Measurements from ENCODE around the gene TWF2. TPM values are rescaled to one million over a fixed set of nuclear protein-coding genes. Genes with fewer than 3 reads are reported as not detected.

Gene TWF2
- total and polyA plus RNA-seq, 10 of the 15 experiments (the other 5 are each of a cell fraction or from before 2014, with no cell fraction given), result 0.16 to 106 (median 68.5) TPM

DNA sequence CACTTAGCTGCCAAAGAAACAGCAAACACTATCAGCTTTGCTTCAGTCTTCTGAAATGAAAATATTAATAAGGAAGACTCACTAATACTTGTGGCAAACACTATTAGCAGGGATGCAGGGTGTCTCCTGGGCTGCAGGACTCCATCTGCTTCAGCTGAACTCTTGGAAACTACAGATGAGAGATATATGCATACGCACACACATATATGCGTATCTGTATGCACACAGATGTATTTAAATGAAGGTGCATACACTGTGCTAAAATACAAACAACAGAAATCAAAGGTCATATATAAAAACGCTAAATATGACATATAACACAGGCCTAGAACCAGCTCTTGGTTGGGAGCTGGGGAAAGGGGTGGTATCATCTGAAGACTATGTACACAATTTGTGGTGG, 17.2 kb upstream of the TWF2 start:
- FAIRE-seq, result no peak
- CTCF ChIA-PET, result interaction anchor here (1.9 kb wide), 1 partner anchor 25 kb away, joined by 9 read pairs; no protein-coding TSS in a partner anchor
- H4K20me1 ChIP-seq (ENCODE audit: control insufficient read depth, insufficient read depth), result no peaks in the 10 kb centered on the region
- H3K4me3 ChIP-seq, result no peak overlapping the region
- SMC1A ChIA-PET (ENCODE audit: uncharacterized antibody, unreplicated experiment), result interaction anchor here (0.6 to 1.7 kb wide), 3 partner anchors 15 to 84 kb away, joined by 3 to 4 read pairs (median 3); no protein-coding TSS in a partner anchor
- H2AFZ ChIP-seq (ENCODE audit: control insufficient read depth, low read depth, low read length), result no peak overlapping the region
- no peak overlapping the region for H3K27ac ChIP-seq (ENCODE audit: control insufficient read depth, insufficient read depth)
- no peak overlapping the region for H3K9ac ChIP-seq (ENCODE audit: control insufficient read depth, insufficient read depth, low read length)
- POLR2A ChIA-PET, result interaction anchor here (1.0 kb wide), 1 partner anchor 13 kb away, joined by 3 read pairs; no protein-coding TSS in a partner anchor
- H3K4me2 ChIP-seq (ENCODE audit: control insufficient read depth, insufficient read depth), result no peak overlapping the region
- intact Hi-C loops (cut with micrococcal nuclease; ENCODE audit: unreplicated experiment), result no loop called here
- BruUV-seq (replicated peaks), result no TSS peak
- ATAC-seq, result no peak
- peaks cover 18% of the 10 kb centered on the region for H3K4me1 ChIP-seq (ENCODE audit: control insufficient read depth, insufficient read depth, low read length)
- H3K79me2 ChIP-seq (ENCODE audit: control insufficient read depth, insufficient read depth, low read length), result peaks cover 4% of the 10 kb centered on the region
- H3K36me3 ChIP-seq (ENCODE audit: control insufficient read depth in 2 of 2, insufficient read depth in 2 of 2, low read length in 1 of 2), result peaks cover 34 to 50% of the 10 kb centered on the region in 2 experiments
- TF ChIP-seq SIX5 (IDR thresholded peaks at IDR 0.05; ENCODE audit: low read depth, low read length, severe bottlenecking) (no peak), MTA3 (IDR thresholded peaks at IDR 0.05; ENCODE audit: borderline replicate concordance, low read length) (no peak), YY1 (IDR thresholded peaks at IDR 0.05; ENCODE audit: low read depth, low read length) (no peak), KDM1A (IDR thresholded peaks at IDR 0.05; ENCODE audit: borderline replicate concordance) (no peak), CEBPB (IDR thresholded peaks at IDR 0.05; ENCODE audit: borderline replicate concordance in 1 of 2, low read depth in 2 of 2, low read length in 2 of 2) (no peak)
- no peaks in the 10 kb centered on the region for H3K27me3 ChIP-seq (replicated peaks in 1 of 2; ENCODE audit: control insufficient read depth in 2 of 2, insufficient read depth in 2 of 2, low read length in 1 of 2)
- no peaks in the 10 kb centered on the region for H3K9me3 ChIP-seq (replicated peaks; ENCODE audit: control insufficient read depth, insufficient read depth, low read length)
- DNase-seq (ENCODE audit: low read depth, low spot score), result no peak
- RAD21 ChIA-PET (ENCODE audit: unreplicated experiment), result interaction anchor here (0.7 kb wide), 1 partner anchor 10 kb away, joined by 3 read pairs; no protein-coding TSS in a partner anchor
- in situ Hi-C loops (cut with MboI), result no loop called here
- 78% methylated on average over 3 of the region's 3 CpGs for WGBS (ENCODE audit: insufficient coverage, insufficient replicate concordance, low lambda C conversion rate, missing lambda C conversion rate)

DNA sequence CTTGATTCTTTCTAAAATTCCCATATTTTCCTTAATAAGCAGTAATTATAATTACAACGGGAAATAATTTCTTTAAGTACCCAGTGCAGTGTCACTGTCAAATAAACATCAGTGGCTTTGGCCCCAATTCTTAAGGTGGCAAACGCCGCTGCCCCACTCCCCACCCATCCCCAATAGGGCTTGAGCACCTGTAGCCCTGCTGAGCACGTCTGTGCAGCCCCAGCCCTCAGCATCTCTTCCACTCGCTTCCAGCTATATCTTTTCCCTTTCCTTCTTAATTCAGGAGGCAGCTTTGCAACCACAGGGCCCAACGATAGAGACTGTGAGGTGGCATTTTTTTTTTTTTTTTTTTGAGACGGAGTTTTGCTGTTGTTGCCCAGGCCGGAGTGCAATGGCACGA, 15.7 kb upstream of the TWF2 start:
- DNase-seq (ENCODE audit: low read depth, low spot score), result no peak
- CTCF ChIA-PET, result interaction anchor here (1.1 to 3.7 kb wide), 4 partner anchors 8 to 85 kb away, joined by 3 to 20 read pairs (median 12); partner anchors contain the start of gene WDR82
- in situ Hi-C loops (cut with MboI) (no loop called here), intact Hi-C loops (cut with micrococcal nuclease; ENCODE audit: unreplicated experiment) (no loop called here)
- H3K4me2 ChIP-seq (ENCODE audit: control insufficient read depth, insufficient read depth), result no peak overlapping the region
- no peak overlapping the region for H3K4me3 ChIP-seq
- no peaks in the 10 kb centered on the region for H4K20me1 ChIP-seq (ENCODE audit: control insufficient read depth, insufficient read depth)
- peaks cover 4% of the 10 kb centered on the region for H3K79me2 ChIP-seq (ENCODE audit: control insufficient read depth, insufficient read depth, low read length)
- POLR2A ChIA-PET, result interaction anchor here (0.7 to 7.8 kb wide), 5 partner anchors 13 to 1350 kb away, joined by 3 to 60 read pairs (median 8); partner anchors contain the start of genes TWF2 and WDR82
- 93% methylated on average over 8 of the region's 9 CpGs for WGBS (ENCODE audit: insufficient coverage, insufficient replicate concordance, low lambda C conversion rate, missing lambda C conversion rate)
- no peaks in the 10 kb centered on the region for H3K9me3 ChIP-seq (replicated peaks; ENCODE audit: control insufficient read depth, insufficient read depth, low read length)
- TF ChIP-seq POLR2AphosphoS2 (IDR thresholded peaks at IDR 0.05; ENCODE audit: low read depth, low read length), result peak; percentile 46; the same call in 1 of the 2 replicates
- TF ChIP-seq MYB (IDR thresholded peaks at IDR 0.05; ENCODE audit: borderline replicate concordance, low read depth, low read length), result no peak
- SMC1A ChIA-PET (ENCODE audit: uncharacterized antibody, unreplicated experiment), result interaction anchor here (1.0 to 3.5 kb wide), 4 partner anchors 12 to 52 kb away, joined by 3 to 30 read pairs (median 20); partner anchors contain the start of gene WDR82
- H3K9ac ChIP-seq (ENCODE audit: control insufficient read depth, insufficient read depth, low read length), result no peak overlapping the region
- H3K27ac ChIP-seq (ENCODE audit: control insufficient read depth, insufficient read depth), result no peak overlapping the region
- no peaks in the 10 kb centered on the region for H3K27me3 ChIP-seq (replicated peaks in 1 of 2; ENCODE audit: control insufficient read depth in 2 of 2, insufficient read depth in 2 of 2, low read length in 1 of 2)
- no peak for FAIRE-seq
- RAD21 ChIA-PET (ENCODE audit: unreplicated experiment), result interaction anchor here (0.7 kb wide), 1 partner anchor 19 kb away, joined by 3 read pairs; no protein-coding TSS in a partner anchor
- H3K4me1 ChIP-seq (ENCODE audit: control insufficient read depth, insufficient read depth, low read length), result peaks cover 18% of the 10 kb centered on the region
- BruUV-seq (replicated peaks), result no TSS peak
- peaks cover 40 to 49% of the 10 kb centered on the region in 2 experiments for H3K36me3 ChIP-seq (ENCODE audit: control insufficient read depth in 2 of 2, insufficient read depth in 2 of 2, low read length in 1 of 2)
- H2AFZ ChIP-seq (ENCODE audit: control insufficient read depth, low read depth, low read length), result no peak overlapping the region
- no peak for ATAC-seq

Data from GM12878 (cell line).